ENCODE data around the gene ROCK2. TPM values are rescaled to one million over a fixed set of nuclear protein-coding genes. Genes with fewer than 3 reads are reported as not detected.

ROCK2 gene
- total and polyA plus RNA-seq, 2 of the 13 experiments (the other 11 are each of a cell fraction or from before 2014, with no cell fraction given), result 38.1 to 119 TPM

GRCh38 chr2:11346023-11346482 lies 1.6 kb upstream of the ROCK2 start (continued):
- TF ChIP-seq HOXA5 (CRISPR knock-in tag; IDR thresholded peaks at IDR 0.05), result 0 out of 2 replicates have a peak, but pooled peaks have one; percentile 40
- TF ChIP-seq NFE2L1 (CRISPR knock-in tag; IDR thresholded peaks at IDR 0.05; ENCODE audit: borderline replicate concordance), result no peak
- no peak for TF ChIP-seq U2AF2 (IDR thresholded peaks at IDR 0.05; ENCODE audit: low read depth, low read length)
- TF ChIP-seq ZNF263 (CRISPR knock-in tag; IDR thresholded peaks at IDR 0.05), result peak; percentile 56; the same call in 1 of the 2 replicates
- 0 out of 2 replicates have a peak, but pooled peaks have one; percentile 36 for TF ChIP-seq GFI1 (CRISPR knock-in tag; IDR thresholded peaks at IDR 0.05; ENCODE audit: borderline replicate concordance)
- peak; percentile 28; the same call in 1 of the 2 replicates for TF ChIP-seq HOXA3 (CRISPR knock-in tag; IDR thresholded peaks at IDR 0.05)
- TF ChIP-seq ERF (CRISPR knock-in tag; IDR thresholded peaks at IDR 0.05), result 0 out of 2 replicates have a peak, but pooled peaks have one; percentile 37
- peak; percentile 37 for TF ChIP-seq ZNF687 (CRISPR knock-in tag; IDR thresholded peaks at IDR 0.05)
- peak; percentile 66 for TF ChIP-seq ZNF768 (CRISPR knock-in tag; IDR thresholded peaks at IDR 0.05)
- TF ChIP-seq POGK (CRISPR knock-in tag; conservative IDR thresholded peaks at IDR 0.05), result no peak
- no peak for TF ChIP-seq ZNF207 (IDR thresholded peaks at IDR 0.05; ENCODE audit: borderline replicate concordance)
- peak; percentile 52 for TF ChIP-seq ZBTB33 (CRISPR knock-in tag; IDR thresholded peaks at IDR 0.05)
- peak; percentile 95 for TF ChIP-seq ZNF770 (CRISPR knock-in tag; IDR thresholded peaks at IDR 0.05)
- TF ChIP-seq SALL1 (CRISPR knock-in tag; IDR thresholded peaks at IDR 0.05), result peak; percentile 51

Measured in HepG2 (cell line).